Uterus (tissue), 2 donors: ENCODE data around the gene SPIRE1.

Experiments used
- POLR2A ChIP-seq, 2 donors: fragments of 450-650 bp; IDR thresholded peaks; one replicate each; pipeline ENCODE4 v1.6.1; 2016; ENCODE audit warnings: antibody characterized with exemption in 2 of 2, mild to moderate bottlenecking in 1 of 2, moderate library complexity in 1 of 2
- TF ChIP-seq, protein P1 (sequence below), 4 experiments: fragments of 200-600 bp in 2 of 4; fragments of 450-650 bp in 2 of 4; sonication (generic) in 2 of 4; IDR thresholded peaks; one replicate each; pipeline ENCODE4 v1.5.1; 2016 to 2019; ENCODE audit warnings: antibody characterized with exemption in 4 of 4, mild to moderate bottlenecking in 2 of 4, moderate library complexity in 1 of 4

DNA sequence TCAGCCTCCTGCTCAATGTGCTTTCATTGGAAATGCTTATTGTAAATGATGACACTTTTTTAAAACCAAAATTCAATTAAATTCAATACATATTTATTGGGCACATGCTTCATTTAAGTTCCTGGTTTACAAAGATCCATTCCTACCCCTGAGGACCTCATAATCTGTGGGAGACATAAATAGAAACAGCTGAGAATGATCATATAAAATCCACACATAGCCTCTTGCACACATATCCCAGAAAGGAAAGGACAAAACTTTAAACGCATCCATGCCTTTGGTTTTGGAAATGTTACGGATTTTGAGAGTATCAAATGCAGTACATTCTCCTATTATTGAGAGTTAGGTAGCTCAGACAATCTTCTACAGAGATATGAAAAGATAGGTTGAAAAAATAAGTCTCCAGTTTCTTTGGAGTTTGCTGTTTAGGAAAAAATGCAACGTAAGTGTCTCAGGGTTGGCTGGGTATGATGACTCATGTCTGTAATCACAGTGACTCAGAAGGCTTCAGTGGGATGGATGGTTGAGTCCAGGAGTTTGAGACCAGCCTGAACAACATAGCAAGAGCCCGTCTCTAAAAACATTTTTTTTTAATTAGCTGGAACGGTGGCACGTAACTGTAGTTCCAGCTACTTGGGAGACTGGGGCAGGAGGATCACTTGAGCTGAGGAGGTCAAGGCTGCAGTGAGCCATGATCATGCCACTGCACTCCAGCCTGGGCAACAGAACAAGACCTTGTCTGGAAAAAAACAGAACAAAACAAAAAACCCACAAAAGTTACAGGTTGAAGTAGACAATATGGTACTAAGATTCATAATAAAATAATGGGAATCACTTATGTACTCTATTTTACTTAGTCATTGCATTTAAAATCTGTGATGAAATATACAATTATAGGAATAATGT, 254.1 kb downstream of the SPIRE1 start:
- TF ChIP-seq, protein P1, sequence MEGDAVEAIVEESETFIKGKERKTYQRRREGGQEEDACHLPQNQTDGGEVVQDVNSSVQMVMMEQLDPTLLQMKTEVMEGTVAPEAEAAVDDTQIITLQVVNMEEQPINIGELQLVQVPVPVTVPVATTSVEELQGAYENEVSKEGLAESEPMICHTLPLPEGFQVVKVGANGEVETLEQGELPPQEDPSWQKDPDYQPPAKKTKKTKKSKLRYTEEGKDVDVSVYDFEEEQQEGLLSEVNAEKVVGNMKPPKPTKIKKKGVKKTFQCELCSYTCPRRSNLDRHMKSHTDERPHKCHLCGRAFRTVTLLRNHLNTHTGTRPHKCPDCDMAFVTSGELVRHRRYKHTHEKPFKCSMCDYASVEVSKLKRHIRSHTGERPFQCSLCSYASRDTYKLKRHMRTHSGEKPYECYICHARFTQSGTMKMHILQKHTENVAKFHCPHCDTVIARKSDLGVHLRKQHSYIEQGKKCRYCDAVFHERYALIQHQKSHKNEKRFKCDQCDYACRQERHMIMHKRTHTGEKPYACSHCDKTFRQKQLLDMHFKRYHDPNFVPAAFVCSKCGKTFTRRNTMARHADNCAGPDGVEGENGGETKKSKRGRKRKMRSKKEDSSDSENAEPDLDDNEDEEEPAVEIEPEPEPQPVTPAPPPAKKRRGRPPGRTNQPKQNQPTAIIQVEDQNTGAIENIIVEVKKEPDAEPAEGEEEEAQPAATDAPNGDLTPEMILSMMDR (IDR thresholded peaks at IDR 0.05), result no peak
- TF ChIP-seq POLR2A (IDR thresholded peaks at IDR 0.05), result no peak
